Measurements from ENCODE around the gene GPANK1.

GRCh38 chr6:31692353-31692752 is 27.6 kb upstream of the GPANK1 start:
- TF ChIP-seq BHLHE40 (IDR thresholded peaks at IDR 0.05; ENCODE audit: low read length) (no peak), CTCF (CRISPR knock-in tag; IDR thresholded peaks at IDR 0.05) (no peak), EP300 (IDR thresholded peaks at IDR 0.05; ENCODE audit: low read depth in 2 of 2, low read length in 2 of 2) (no peak), EP300 (CRISPR knock-in tag; IDR thresholded peaks at IDR 0.05; ENCODE audit: borderline replicate concordance) (no peak), MAX (IDR thresholded peaks at IDR 0.05) (no peak), DMTF1 (CRISPR knock-in tag; IDR thresholded peaks at IDR 0.05) (no peak), MYNN (CRISPR knock-in tag; IDR thresholded peaks at IDR 0.05; ENCODE audit: low read depth) (no peak), ADNP (CRISPR knock-in tag; IDR thresholded peaks at IDR 0.05) (no peak), ZNF335 (CRISPR knock-in tag; IDR thresholded peaks at IDR 0.05) (no peak), ZNF768 (CRISPR knock-in tag; IDR thresholded peaks at IDR 0.05) (no peak), MYC (CRISPR knock-in tag; IDR thresholded peaks at IDR 0.05; ENCODE audit: borderline replicate concordance) (no peak), CHD4 (IDR thresholded peaks at IDR 0.05; ENCODE audit: borderline replicate concordance, low read length) (no peak), ZBTB3 (CRISPR knock-in tag; IDR thresholded peaks at IDR 0.05; ENCODE audit: borderline replicate concordance, low read depth) (no peak)

Data from HepG2 (cell line).